NCI-H1105 (cell line): Measurements from ENCODE around the gene GLYR1.

Experiments
- DNase-seq: peaks from one replicate; lab custom pipeline; 2025; lab: John Stamatoyannopoulos, UW

The GLYR1 gene

DNA sequence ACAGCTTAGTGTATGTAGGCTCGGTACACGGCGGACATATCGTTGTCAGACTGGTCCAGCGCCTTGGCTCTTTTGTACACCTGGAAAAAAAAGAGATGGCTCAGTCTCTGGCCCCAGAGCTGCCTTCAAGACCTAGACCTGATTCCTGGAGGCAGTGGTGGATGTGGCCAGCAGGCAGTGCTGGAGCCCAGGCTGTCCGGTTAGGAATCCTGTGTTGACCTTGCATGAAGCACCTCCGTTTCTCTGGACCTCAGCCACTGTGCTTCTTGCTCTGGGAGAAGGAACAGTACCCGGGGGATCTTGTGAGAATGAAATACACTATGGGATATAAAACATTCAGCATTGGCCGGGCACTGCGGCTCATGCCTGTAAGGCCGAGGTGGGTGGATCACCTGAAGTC lies 41.9 kb downstream of the GLYR1 start:
- no peak for DNase-seq

GRCh38 chr16:4803898-4804762 lies 43.0 kb downstream of the GLYR1 start:
- no peak for DNase-seq

GRCh38 chr16:4803401-4803844 lies 43.7 kb downstream of the GLYR1 start:
- no peak for DNase-seq

DNA sequence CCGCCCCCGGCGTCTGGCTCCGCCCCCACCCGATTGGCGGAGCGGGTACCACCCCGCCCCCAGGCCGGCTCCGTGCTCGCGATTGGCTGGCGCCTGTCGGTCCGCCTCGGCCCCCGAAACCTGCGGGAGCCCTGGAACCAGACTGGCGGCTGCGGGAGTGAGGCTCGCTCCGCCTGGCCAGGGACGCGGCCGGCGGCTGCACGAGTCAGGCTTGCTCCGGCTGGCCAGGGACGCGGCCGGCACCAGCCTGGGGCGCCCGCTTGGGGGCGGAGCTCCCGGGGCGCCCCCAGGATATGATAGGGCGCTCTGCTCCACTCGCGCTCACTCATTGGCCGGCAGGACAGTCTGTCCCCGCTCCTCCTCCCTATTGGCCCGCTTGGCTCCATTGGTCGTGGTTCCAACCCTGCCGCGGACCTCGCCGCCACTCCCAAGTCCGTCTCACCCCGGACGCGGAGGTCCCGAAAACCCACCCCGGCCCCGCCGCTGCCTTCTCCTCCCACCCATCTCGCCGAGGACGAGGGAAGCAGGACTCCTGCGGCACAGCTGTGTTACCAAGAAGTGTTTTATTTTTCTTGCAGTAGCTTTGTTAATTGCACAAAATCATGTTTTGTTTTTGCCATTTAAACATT lies 44.3 kb downstream of the GLYR1 start:
- DNase-seq: peak; percentile 87

GRCh38 chr16:4801962-4802658 lies 45.0 kb downstream of the GLYR1 start, which contains the start of gene ROGDI:
ROGDI (minus strand) TSS chr16:4802633; CDS start chr16:4802571, 62 bp downstream.
- DNase-seq: peak; percentile 59

DNA sequence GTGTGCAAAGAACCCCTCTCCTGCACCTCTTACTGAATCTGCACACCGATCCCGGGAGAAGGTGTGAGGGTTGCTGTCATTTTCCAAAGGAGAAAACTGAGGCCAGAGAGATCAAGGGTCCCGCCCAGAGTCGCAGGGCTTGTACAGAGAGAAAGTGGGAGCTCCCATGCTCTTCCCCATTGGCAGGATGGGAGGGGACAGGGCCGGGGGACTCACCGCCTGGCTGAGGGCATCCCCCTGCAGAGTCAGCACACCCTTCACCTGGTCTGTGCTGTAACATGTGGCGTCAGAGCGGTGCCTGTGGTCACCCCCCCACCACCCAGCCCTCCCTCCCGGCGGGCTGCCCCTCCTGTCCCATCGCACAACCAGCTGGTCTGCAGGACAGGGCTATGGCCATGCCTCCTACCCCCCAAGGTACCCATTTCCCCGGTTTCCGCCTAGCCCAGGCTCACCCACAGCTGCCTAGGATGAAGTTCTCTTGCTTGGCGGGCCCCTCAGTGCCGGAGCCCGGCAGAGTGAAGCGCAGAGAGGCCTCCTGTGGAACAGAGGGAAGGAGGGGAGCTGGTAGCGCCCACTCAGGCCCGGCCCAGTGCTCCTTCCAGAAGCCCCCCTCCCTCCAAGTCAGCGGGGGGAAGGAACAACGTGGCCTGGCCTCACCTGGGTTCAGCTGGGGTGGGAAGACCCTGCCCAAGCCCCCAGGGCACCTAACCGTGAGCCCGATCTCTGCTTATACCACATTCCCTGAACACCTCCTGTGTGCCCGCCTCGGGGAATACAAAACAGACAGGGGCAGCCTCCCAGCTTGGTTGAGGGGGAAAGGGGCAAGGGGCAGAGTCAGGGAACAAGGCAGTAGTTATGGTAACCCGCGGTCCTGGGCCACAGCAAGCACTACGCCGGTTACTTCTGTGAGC lies 45.8 kb downstream of the GLYR1 start:
- no peak for DNase-seq

- no peak for DNase-seq
Observed at GRCh38 chr16:4800290-4801041, 46.6 kb downstream of the GLYR1 start.

DNA sequence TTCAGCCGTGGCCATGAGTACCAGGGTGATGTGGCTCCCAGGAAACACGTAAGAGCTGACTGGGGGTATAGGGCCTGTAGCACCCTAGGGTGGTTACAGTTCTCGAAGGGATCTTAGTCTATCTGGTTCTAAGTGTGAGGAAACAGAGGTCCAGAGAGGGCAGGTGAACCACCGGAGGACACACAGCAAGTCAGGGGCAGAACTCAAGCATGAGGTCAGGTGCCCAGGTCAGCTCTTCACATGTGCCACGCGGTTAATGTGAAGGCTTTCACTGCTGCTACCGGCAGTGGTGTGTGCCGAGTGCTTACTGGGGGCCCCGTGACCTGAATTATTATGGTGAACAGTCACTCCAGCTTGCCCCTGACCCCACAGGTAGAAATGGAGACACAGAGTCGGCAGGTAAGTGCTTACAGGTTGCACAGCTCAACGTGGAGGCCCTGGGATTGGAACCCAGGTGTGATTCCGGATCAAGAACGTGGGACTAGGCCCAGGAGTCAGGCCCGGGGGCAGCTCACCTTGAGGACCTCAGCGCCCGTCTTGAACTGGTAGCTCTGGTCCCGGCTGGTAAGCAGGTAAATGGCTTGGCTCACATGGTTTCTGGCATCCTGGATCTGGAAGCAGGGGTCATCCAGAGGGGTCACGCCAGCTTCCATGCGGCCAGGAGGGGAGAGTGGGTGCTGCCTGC lies 47.8 kb downstream of the GLYR1 start:
- DNase-seq: no peak

GRCh38 chr16:4798456-4798855 lies 48.6 kb downstream of the GLYR1 start:
- DNase-seq: no peak

GRCh38 chr16:4797805-4798252 lies 49.3 kb downstream of the GLYR1 start:
- no peak for DNase-seq

DNA sequence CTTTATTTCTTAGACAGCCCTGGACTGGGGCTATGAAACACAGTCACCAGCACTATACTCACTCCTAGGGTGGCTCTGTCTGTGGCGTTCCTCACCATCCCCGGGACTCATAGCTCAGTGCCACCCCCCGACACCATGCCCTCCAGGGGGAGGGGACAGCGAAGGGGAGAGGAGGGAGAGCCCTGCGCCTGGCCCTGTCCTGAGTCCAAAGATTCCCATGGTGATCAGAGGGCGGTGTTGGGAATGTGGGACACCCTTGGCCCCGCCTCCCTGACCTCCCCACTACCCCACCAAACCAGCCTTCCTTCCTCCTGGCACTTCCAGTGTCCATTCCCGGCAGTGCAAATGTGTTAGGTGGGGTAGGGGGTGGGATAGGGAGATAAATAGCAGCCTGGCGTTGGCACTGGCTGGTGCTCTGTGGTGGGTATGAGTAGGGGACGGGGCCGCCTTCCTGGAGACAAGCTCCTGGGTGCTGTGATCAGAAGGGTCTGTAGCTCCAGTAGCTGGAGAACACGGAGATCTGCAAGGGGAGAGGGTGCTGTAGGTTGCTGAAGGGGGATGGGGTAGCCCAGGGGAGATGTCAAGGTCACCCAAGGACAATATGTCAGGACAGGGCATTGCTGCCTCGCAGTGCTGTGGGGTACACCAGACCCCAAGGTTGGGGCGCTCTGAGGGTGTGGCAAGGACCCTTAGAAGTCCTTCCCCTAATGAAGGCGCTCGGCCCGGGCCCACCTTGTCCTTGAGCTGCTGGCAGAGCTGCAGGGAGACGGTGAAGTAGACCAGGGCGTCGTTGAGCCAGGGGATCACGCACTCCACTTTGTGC lies 49.9 kb downstream of the GLYR1 start:
- DNase-seq: no peak

- no peak for DNase-seq
Observed at GRCh38 chr16:4795828-4796572, 51.1 kb downstream of the GLYR1 start.

GRCh38 chr16:4795181-4795827 lies 51.8 kb downstream of the GLYR1 start, which contains the start of gene SMIM22:
SMIM22 (plus strand) TSS chr16:4795369; CDS start chr16:4795735, 366 bp downstream.
- peak; percentile 55 for DNase-seq

GRCh38 chr16:4792951-4793513 lies 54.1 kb downstream of the GLYR1 start:
- DNase-seq: no peak

DNA sequence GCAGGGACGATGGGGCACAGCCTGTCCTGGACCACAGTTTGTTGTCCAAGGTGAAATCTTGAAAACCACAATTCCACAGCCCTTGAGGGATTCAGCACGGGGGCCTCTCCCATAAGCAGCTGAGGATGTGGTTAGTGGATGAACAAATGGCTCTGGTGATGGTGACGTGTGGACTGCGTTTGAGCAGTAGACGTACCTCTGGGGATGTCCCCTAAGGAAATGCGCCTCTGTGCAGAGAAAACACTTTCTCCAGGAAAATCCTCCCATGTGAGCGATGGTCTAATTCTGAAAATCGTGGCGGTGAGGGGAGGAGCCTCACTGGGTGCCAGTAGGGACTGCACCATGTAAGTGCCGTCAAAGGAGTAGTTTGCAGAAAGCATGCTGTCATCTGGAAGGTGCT lies 56.2 kb downstream of the GLYR1 start:
- DNase-seq: no peak

DNA sequence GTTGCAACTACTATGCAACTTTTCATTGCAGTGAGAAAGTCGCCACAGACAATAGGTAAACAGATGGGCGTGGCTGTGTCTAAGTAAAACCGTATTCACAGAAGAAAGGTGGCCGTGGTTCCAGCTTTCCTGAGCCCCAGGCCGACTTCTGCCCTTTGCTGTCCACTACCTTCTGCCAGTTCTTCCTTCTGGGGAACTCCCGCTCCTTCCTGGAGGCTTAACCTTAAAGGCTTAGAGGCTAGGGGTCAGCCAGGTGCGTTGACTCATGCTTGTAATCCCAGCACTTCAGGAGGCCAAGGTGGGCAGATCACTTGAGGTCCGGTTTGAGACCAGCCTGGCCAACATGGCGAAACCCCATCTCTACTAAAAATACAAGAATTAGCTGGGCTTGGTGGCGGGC lies 56.8 kb downstream of the GLYR1 start:
- no peak for DNase-seq

DNA sequence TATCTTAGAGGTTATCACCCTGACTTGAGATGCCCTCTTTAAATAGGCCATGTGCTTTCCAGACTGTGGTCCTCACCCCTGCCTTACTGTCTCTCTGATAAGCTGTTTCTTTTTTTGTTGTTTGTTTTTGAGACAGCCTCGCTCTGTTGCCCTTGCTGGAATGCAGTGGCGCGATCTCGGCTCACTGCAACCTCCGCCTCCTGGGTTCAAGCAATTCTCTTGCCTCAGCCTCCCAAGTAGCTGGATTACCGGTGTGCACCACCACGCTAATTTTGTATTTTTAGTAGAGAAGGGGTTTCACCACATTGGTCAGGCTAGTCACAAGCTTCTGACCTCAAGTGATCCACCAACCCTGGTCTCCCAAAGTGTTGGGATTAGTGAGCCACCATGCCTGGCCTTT lies 58.2 kb downstream of the GLYR1 start:
- no peak for DNase-seq

- DNase-seq: no peak
Observed at GRCh38 chr16:4788489-4788889, 58.6 kb downstream of the GLYR1 start.
